NB4 (cell line): ENCODE measurements around the gene VPS8.

Experiments used
- MAX ChIP-seq: IDR thresholded peaks from 2 replicates; pipeline ENCODE4 v1.6.1; 2011; ENCODE audit warnings: low read depth, low read length
- MYC ChIP-seq: IDR thresholded peaks from 2 replicates; pipeline ENCODE4 v1.6.1; 2011; ENCODE audit warnings: low read depth, low read length
- POLR2A ChIP-seq: IDR thresholded peaks from 2 replicates; pipeline ENCODE4 v1.6.1; 2011; ENCODE audit warnings: mild to moderate bottlenecking; ENCODE audit not compliant: insufficient read length; ENCODE audit errors: extremely low read depth
- TF ChIP-seq, protein P1 (sequence below): IDR thresholded peaks from one replicate; pipeline ENCODE4 v1.5.1; 2012; ENCODE audit warnings: low read depth, low read length

DNA sequence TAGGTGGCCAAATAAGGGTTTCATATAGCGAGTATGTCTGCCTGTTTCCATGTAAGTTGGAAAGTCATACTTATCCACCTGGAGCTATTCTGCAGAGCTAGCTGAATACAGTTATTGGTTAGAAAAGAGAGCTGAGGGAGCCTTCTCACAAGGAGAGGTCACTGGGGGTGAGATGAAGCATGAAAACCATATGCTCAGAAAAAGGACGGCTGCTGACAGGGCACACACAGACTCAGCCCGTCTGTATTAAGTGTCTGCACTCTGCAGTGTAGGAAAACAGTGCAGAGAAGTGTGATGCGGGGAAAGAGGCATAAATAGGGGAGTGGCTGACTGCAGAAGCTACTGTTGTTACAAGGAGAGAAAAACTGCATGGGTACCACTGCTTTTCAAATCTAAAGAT lies 282.7 kb downstream of the VPS8 start:
- TF ChIP-seq, protein P1, sequence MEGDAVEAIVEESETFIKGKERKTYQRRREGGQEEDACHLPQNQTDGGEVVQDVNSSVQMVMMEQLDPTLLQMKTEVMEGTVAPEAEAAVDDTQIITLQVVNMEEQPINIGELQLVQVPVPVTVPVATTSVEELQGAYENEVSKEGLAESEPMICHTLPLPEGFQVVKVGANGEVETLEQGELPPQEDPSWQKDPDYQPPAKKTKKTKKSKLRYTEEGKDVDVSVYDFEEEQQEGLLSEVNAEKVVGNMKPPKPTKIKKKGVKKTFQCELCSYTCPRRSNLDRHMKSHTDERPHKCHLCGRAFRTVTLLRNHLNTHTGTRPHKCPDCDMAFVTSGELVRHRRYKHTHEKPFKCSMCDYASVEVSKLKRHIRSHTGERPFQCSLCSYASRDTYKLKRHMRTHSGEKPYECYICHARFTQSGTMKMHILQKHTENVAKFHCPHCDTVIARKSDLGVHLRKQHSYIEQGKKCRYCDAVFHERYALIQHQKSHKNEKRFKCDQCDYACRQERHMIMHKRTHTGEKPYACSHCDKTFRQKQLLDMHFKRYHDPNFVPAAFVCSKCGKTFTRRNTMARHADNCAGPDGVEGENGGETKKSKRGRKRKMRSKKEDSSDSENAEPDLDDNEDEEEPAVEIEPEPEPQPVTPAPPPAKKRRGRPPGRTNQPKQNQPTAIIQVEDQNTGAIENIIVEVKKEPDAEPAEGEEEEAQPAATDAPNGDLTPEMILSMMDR = no peak
- TF ChIP-seq POLR2A (no peak), MAX (no peak), MYC (no peak)
